HG03439 (cell line): ENCODE measurements around the gene SEMA6B.
"Not testable (repeated sequence)": the region's sequence is repeated elsewhere in the genome, so short reads cannot be mapped to it uniquely, and the experiment has no call there.

Experiments
- ATAC-seq: cut with Tn5 transposase; IDR thresholded peaks from one replicate; pipeline ENCODE4 v1.9.1; 2021; ENCODE audit warnings: mild to moderate bottlenecking, moderate library complexity; ENCODE audit not compliant: unreplicated experiment

The SEMA6B gene

GRCh38 chr19:4559569-4559968 is at the start of gene SEMA6B:
TSS of gene SEMA6B (minus strand) at chr19:4559684. CDS start at chr19:4558457, 1,227 bp downstream.
- no peak for ATAC-seq

- no peak for ATAC-seq
Measured at GRCh38 chr19:4606921-4607678, 47.6 kb upstream of the SEMA6B start.

GRCh38 chr19:4606181-4606580 is 46.7 kb upstream of the SEMA6B start:
- no peak for ATAC-seq

- no peak for ATAC-seq
Measured at GRCh38 chr19:4604912-4605311, 45.4 kb upstream of the SEMA6B start.

GRCh38 chr19:4602915-4603314 is 43.4 kb upstream of the SEMA6B start:
- no peak for ATAC-seq

- no peak for ATAC-seq
Measured at GRCh38 chr19:4602173-4602788, 42.8 kb upstream of the SEMA6B start.

GRCh38 chr19:4600893-4601292 is 41.4 kb upstream of the SEMA6B start:
- ATAC-seq: no peak

GRCh38 chr19:4600082-4600481 is 40.6 kb upstream of the SEMA6B start:
- no peak for ATAC-seq

GRCh38 chr19:4598712-4599111 is 39.2 kb upstream of the SEMA6B start:
- no peak for ATAC-seq

GRCh38 chr19:4597975-4598671 is 38.6 kb upstream of the SEMA6B start:
- ATAC-seq: no peak

GRCh38 chr19:4597278-4597974 is 37.9 kb upstream of the SEMA6B start:
- ATAC-seq: no peak

- no peak for ATAC-seq
Measured at GRCh38 chr19:4596033-4596904, 36.8 kb upstream of the SEMA6B start.

GRCh38 chr19:4595158-4595557 is 35.7 kb upstream of the SEMA6B start:
- not testable (repeated sequence) for ATAC-seq

GRCh38 chr19:4594201-4594600 is 34.7 kb upstream of the SEMA6B start:
- no peak for ATAC-seq

GRCh38 chr19:4593409-4593851 is 33.9 kb upstream of the SEMA6B start:
- no peak for ATAC-seq

- no peak for ATAC-seq
Measured at GRCh38 chr19:4592445-4592844, 33.0 kb upstream of the SEMA6B start.

GRCh38 chr19:4591320-4591719 is 31.8 kb upstream of the SEMA6B start:
- no peak for ATAC-seq

- ATAC-seq: no peak
Measured at GRCh38 chr19:4590559-4590958, 31.1 kb upstream of the SEMA6B start.

- no peak for ATAC-seq
Measured at GRCh38 chr19:4589579-4590410, 30.3 kb upstream of the SEMA6B start.
